Caco-2 (cell line): ENCODE results near the gene GARIN6. TPM values are rescaled to one million over a fixed set of nuclear protein-coding genes. Genes with fewer than 3 reads are reported as not detected.

ENCODE experiments used
- BruUV-seq: library from RNA; stranded (reverse); fragments of 400-500 nt; replicated peaks from 2 replicates; lab custom pipeline; 2021; lab: Mats Ljungman, UMichigan
- CTCF ChIA-PET: fragments of 300-600 bp; sonication (Branson Sonifier 250); formaldehyde crosslinking; loops from one replicate; lab custom pipeline; 2022; ENCODE audit warnings: antibody characterized with exemption; lab: Charles Lee
- POLR2A ChIA-PET: fragments of 300-600 bp; sonication (Branson Sonifier 250); formaldehyde crosslinking; loops from one replicate; lab custom pipeline; 2022; ENCODE audit warnings: antibody characterized with exemption; lab: Charles Lee
- DNase-seq, 2 experiments: peaks; one replicate each; pipeline versions ENCODE4 v3.0.0 to v3.0.0-alpha.2; 2020 to 2022
- H3K27me3 ChIP-seq: replicated peaks from 2 replicates; pipeline ENCODE4 v1.6.0; 2011; ENCODE audit warnings: low read length; ENCODE audit not compliant: control insufficient read depth, insufficient read depth
- H3K36me3 ChIP-seq: 2 replicates; pipeline ENCODE4 v1.5.1; 2011; ENCODE audit warnings: low read length; ENCODE audit not compliant: control insufficient read depth, insufficient read depth
- H3K4me1 ChIP-seq: fragments of 250-450 bp; sonication (Bioruptor Pico); 2 replicates; pipeline ENCODE4 v1.5.1; 2020; ENCODE audit warnings: mild to moderate bottlenecking
- H3K4me3 ChIP-seq: 2 replicates; pipeline ENCODE4 v1.5.1; 2011; ENCODE audit warnings: low read depth, mild to moderate bottlenecking, control low read depth, low read length
- H3K9me3 ChIP-seq: fragments of 250-450 bp; sonication (Bioruptor Pico); 2 replicates; pipeline ENCODE4 v1.5.1; 2020; ENCODE audit warnings: mild to moderate bottlenecking, moderate library complexity
- H3K27ac Mint-ChIP-seq: one replicate; pipeline ENCODE4 v1.8.0; 2022; ENCODE audit warnings: mixed read lengths; ENCODE audit not compliant: unreplicated experiment
- H3K27me3 Mint-ChIP-seq: one replicate; pipeline ENCODE4 v1.8.0; 2022; ENCODE audit warnings: mixed read lengths; ENCODE audit not compliant: insufficient read depth, unreplicated experiment
- H3K36me3 Mint-ChIP-seq: one replicate; pipeline ENCODE4 v1.8.0; 2022; ENCODE audit warnings: mild to moderate bottlenecking, mixed read lengths; ENCODE audit not compliant: insufficient read depth, unreplicated experiment
- H3K4me1 Mint-ChIP-seq: one replicate; pipeline ENCODE4 v1.8.0; 2022; ENCODE audit warnings: low read depth, mixed read lengths; ENCODE audit not compliant: unreplicated experiment
- H3K4me3 Mint-ChIP-seq: one replicate; pipeline ENCODE4 v1.8.0; 2022; ENCODE audit warnings: mild to moderate bottlenecking, moderate library complexity, mixed read lengths; ENCODE audit not compliant: unreplicated experiment
- H3K9me3 Mint-ChIP-seq: one replicate; pipeline ENCODE4 v1.8.0; 2022; ENCODE audit warnings: mixed read lengths; ENCODE audit not compliant: unreplicated experiment
- CTCF ChIP-seq, 2 experiments: fragments of 200-600 bp in 1 of 2; IDR thresholded peaks; 1 replicate in 1 of 2; 2 replicates in 1 of 2; pipeline versions ENCODE4 v1.5.1 to v1.8.0; 2011 to 2022; ENCODE audit warnings: antibody characterized with exemption in 1 of 2, control low read depth in 1 of 2, inconsistent platforms in 1 of 2, low read depth in 1 of 2, low read length in 1 of 2, mild to moderate bottlenecking in 1 of 2, moderate library complexity in 1 of 2; ENCODE audit not compliant: insufficient read depth in 1 of 2, severe bottlenecking in 1 of 2, unreplicated experiment in 1 of 2
- intact Hi-C: fragments of 100-400 bp; cut with micrococcal nuclease; formaldehyde crosslinking; loops from one replicate; pipeline ENCODE4 v1.10.0; 2022; ENCODE audit not compliant: unreplicated experiment
- total RNA-seq: library from RNA; stranded (reverse); gene quantifications from 2 replicates; pipeline ENCODE4 v1.2.3, GENCODE V29; 2022

The GARIN6 gene
- total RNA-seq, 1 experiment from 2014 or later = not detected

DNA sequence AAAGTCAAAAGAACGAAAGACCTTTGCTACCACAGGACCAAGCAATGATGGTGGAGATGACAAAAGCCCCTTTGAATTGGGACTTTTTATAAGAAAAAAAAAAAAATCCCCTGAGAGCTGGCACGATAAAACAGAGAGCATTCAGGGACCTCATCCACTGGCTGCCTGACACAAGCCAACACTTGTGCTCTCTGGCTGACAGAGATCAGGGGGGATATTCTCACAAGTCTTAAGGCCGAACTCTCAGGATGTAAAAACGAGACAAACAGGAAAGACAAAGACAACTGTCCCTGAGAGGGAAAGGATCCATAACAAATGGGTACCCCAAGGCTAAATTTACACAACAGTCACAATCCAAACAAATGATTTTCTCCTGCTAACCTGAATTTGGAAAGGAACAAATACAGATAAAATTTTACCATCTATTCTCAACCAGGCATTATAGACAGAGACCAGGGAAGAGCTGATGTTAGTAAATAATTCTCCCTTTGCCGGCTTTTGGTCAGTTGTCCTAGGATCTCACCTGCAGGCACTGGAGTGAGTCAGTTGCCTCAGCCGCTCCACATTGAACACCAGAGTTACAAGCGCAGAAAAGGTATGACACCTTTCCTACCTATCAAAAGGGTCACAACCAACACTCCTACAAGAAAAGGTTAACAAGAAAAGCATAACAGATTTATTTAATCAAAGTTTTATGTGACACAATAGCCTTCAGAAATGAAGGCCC, 37.9 kb upstream of the GARIN6 start:
- no peak for TF ChIP-seq CTCF (IDR thresholded peaks at IDR 0.05; ENCODE audit: insufficient read depth in 1 of 2, low read depth in 1 of 2, low read length in 1 of 2, severe bottlenecking in 1 of 2, unreplicated experiment in 1 of 2)
- H3K27ac Mint-ChIP-seq = no peak overlapping the region
- H3K36me3 Mint-ChIP-seq = no peaks in the 10 kb centered on the region
- no TSS peak for BruUV-seq
- H3K27me3 ChIP-seq = no peaks in the 10 kb centered on the region
- no peak overlapping the region for H3K4me3 Mint-ChIP-seq
- no peak for DNase-seq
- H3K27me3 Mint-ChIP-seq = peaks cover 9% of the 10 kb centered on the region
- no peak overlapping the region for H3K4me3 ChIP-seq
- H3K9me3 Mint-ChIP-seq = no peaks in the 10 kb centered on the region
- no peaks in the 10 kb centered on the region for H3K4me1 Mint-ChIP-seq
- no peaks in the 10 kb centered on the region for H3K36me3 ChIP-seq
- no peaks in the 10 kb centered on the region for H3K4me1 ChIP-seq
- POLR2A ChIA-PET = no interaction called here
- H3K9me3 ChIP-seq = no peaks in the 10 kb centered on the region
- intact Hi-C loops = no loop called here
- CTCF ChIA-PET = no interaction called here

DNA sequence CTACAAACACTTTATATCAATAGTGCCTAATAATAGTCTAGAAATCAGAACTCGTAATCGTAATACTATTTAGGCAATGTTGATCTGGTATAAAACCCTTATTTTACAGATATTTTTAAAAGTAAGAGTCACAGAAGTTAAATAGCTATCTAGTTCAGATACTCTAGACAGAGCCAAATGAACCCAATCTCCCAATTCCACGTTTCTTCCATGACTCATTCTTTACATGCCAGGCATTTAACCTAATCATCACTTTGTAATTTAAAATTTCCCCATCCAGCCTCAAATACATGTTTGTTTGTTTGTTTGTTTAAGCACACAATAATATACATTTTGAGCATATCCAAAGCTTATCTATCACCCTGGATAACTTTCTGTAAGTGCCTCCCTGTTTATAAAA, 36.4 kb upstream of the GARIN6 start:
- Mint-ChIP-seq H3K4me3 (no peak overlapping the region), H3K27me3 (peaks cover 9% of the 10 kb centered on the region), H3K4me1 (no peaks in the 10 kb centered on the region), H3K36me3 (no peaks in the 10 kb centered on the region), H3K9me3 (no peaks in the 10 kb centered on the region), H3K27ac (no peak overlapping the region)
- CTCF ChIA-PET = no interaction called here
- intact Hi-C loops = no loop called here
- no TSS peak for BruUV-seq
- H3K4me1 ChIP-seq = no peaks in the 10 kb centered on the region
- H3K27me3 ChIP-seq = no peaks in the 10 kb centered on the region
- H3K4me3 ChIP-seq = no peak overlapping the region
- no peak for TF ChIP-seq CTCF (IDR thresholded peaks at IDR 0.05; ENCODE audit: insufficient read depth in 1 of 2, low read depth in 1 of 2, low read length in 1 of 2, severe bottlenecking in 1 of 2, unreplicated experiment in 1 of 2)
- H3K9me3 ChIP-seq = no peaks in the 10 kb centered on the region
- POLR2A ChIA-PET = no interaction called here
- no peak for DNase-seq
- no peaks in the 10 kb centered on the region for H3K36me3 ChIP-seq

- Mint-ChIP-seq H3K36me3 (no peaks in the 10 kb centered on the region), H3K9me3 (no peaks in the 10 kb centered on the region), H3K4me3 (no peak overlapping the region), H3K4me1 (no peaks in the 10 kb centered on the region), H3K27me3 (peaks cover 9% of the 10 kb centered on the region), H3K27ac (no peak overlapping the region)
- Histone ChIP-seq H3K9me3 (no peaks in the 10 kb centered on the region), H3K36me3 (no peaks in the 10 kb centered on the region), H3K4me1 (no peaks in the 10 kb centered on the region), H3K27me3 (no peaks in the 10 kb centered on the region), H3K4me3 (no peak overlapping the region)
- DNase-seq = no peak
- no peak for TF ChIP-seq CTCF (IDR thresholded peaks at IDR 0.05; ENCODE audit: insufficient read depth in 1 of 2, low read depth in 1 of 2, low read length in 1 of 2, severe bottlenecking in 1 of 2, unreplicated experiment in 1 of 2)
- POLR2A ChIA-PET = no interaction called here
- no TSS peak for BruUV-seq
- CTCF ChIA-PET = no interaction called here
- intact Hi-C loops = no loop called here
Measured at GRCh38 chr12:99611599-99611998, 36.0 kb upstream of the GARIN6 start.
